GM21529 (cell line): Measurements from ENCODE around the gene COL4A1.

Experiments used
- ATAC-seq: cut with Tn5 transposase; IDR thresholded peaks from one replicate; pipeline ENCODE4 v1.9.1; 2021; ENCODE audit not compliant: unreplicated experiment

Gene COL4A1

DNA sequence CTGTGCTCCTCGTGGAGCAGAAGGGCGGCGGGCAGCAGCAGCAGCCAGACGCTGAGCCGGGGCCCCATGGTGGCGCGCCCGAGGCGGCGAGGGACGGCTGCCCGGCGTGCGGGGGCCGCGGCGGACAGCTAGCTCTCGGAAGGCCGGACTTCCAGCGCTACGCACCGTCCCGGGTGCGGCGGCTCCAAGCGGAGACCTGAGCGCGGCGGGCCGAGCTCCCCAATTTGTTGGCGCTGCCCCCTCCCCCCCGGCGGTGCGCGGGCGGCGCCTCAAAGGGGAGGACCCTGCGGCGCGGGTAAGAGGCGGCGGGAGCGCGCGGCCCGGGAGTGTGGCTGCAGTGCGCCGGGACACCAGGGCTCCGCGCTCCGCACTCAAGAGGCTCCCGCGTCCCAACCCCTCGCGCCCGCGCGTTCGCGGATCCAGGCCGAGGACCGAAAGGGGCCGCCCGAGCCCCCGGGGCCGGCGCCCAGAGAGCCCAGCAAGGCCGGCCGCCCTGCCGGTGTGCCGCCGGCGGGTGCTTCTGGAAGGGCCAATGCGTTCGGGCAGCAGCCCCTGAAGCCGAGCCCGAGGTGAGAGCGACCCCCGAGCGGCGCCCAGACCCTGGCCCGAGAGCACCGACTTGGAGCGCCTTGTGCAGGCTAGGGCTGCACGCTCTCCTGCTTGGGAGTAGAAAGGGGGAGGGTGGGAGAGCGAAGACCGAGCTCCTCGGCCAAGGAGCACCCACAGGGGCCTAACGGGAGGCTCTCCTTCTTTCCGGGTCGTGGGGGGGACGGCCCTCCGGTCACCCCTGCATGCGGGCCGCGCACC lies at the start of gene COL4A1, which contains the start of gene COL4A2:
TSS of gene COL4A1 (minus strand) at position 198 of the 807 bp plus-strand sequence. CDS start at position 68, 130 bp downstream.
TSS of gene COL4A2 (plus strand) at position 325 of the 807 bp plus-strand sequence. CDS start 620 bp downstream, outside the sequence.
- no peak for ATAC-seq

DNA sequence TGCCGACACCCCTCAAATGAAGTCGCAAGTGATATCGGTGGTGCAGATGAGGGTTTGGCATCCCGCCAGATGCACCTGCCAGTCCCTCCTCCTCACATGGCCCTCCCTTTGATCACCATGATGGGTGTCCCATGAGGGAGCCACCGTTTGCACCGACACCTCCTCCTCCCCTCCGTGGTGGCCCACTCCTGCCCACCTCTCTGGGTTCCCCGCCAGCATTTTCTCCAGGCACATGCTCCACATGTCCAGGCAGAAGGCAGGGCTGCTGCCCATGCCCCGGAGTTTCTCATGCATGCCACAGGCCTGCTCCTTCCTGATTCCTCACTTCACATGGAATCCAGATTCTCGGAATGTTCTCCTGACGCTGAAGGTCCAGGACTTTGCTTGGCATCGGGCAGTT lies 49.4 kb upstream of the COL4A1 start:
- ATAC-seq, result no peak

DNA sequence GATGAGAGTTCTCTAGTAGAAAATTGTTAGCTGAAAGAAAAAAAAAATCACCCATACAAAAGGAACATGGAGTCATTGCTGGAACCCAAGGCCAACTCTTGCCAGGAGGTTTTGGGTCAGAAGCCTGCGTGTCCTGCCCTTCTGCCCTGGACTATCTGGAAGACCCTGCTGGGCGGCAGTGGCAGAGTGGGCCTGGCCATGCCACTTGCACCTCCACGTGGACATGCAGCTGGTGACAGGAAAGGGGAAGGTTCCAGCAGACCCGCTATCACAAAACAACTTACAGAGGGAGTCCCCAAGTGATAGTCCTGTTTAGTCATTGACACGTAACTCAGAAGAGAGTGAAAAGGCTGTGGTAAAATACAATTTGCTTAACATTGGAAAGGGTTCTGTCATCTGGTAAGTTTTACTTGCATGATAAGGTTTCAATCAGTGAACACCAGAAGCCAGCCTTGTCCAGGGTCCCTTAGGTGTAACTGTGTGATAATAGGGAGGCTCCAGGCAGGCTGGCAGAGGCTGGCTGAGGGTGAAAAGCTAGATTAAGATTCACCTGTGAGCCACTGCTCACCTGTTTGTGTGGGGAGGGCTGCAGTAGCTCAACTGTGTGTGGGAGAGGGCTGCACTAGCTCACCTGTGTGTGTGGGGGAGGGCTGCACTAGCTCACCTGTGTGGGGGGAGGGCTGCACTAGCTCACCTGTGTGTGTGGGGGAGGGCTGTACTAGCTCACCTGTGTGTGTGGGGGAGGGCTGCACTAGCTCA lies 47.9 kb upstream of the COL4A1 start:
- no peak for ATAC-seq

DNA sequence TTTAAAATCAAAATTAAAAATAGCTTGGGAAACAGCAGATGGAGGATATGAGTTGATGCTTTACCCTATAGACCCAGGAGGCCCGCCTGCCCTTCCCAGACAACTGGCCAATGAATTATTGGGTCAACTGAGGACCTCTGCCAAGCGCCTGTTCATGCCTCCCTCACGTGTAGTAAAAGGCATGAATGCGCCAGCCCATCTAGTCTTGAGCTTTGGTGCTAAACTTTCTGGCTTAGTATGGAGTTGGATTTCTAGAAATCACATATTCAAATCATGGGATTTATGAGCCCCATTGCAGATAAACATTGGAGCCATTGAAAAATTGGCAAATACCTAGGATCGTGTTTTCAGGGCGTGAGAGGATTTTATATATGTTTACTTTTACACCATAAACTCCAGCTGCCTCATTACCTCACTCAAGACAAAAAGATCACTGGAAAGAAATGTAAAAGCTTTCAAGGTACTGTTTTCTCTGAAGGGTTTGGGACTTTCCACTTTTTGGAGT lies 47.2 kb upstream of the COL4A1 start:
- ATAC-seq, result no peak

DNA sequence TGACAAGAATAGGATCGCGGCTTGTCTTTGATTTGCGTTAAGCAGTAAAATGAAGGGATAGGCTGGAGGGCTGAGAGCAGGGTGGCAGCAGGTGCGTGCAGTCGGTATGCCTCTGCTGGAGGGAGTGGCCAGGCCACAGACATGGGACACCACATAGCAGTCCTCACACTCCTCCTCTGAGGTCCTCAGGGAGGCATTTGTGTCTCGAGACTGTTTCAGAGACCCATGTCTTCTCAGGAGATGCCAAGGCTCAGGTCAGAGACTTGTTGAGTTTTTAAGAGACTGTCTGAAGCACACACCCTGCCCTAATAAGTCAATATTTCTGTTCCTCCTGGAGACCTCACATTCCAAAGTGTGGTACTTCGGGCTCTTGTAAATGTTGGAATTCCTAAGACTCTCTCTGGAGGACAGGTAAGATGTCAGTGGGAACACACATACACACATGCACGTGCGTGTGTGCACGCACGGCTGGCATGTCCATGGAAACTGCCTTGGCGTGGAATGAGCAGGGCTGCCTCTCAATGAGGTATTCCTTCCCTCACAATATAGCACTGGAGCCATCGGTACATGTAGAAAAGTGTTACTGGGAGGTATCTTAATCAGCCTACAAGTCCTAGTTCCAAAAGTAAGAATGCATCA lies 46.5 kb upstream of the COL4A1 start:
- no peak for ATAC-seq

DNA sequence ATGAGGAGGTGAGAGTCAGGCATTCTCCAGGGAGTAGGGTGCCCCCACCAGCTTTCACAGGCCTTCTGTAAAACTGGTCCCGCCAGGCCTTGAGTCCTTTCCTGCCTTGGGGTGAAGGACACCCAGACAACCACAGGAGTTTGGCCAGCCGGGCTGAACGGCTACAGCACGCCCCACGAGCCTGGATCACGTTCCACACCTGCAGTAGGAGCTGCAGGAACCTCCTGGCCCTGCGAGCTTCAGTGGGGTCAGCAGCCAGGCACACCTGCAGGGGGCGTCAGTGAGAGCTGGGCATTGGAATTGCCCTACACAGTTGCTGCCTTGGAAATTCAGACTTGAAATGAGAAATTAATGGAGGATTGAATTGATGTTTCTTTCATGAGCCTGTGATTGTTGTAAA lies 45.8 kb upstream of the COL4A1 start:
- ATAC-seq, result no peak

DNA sequence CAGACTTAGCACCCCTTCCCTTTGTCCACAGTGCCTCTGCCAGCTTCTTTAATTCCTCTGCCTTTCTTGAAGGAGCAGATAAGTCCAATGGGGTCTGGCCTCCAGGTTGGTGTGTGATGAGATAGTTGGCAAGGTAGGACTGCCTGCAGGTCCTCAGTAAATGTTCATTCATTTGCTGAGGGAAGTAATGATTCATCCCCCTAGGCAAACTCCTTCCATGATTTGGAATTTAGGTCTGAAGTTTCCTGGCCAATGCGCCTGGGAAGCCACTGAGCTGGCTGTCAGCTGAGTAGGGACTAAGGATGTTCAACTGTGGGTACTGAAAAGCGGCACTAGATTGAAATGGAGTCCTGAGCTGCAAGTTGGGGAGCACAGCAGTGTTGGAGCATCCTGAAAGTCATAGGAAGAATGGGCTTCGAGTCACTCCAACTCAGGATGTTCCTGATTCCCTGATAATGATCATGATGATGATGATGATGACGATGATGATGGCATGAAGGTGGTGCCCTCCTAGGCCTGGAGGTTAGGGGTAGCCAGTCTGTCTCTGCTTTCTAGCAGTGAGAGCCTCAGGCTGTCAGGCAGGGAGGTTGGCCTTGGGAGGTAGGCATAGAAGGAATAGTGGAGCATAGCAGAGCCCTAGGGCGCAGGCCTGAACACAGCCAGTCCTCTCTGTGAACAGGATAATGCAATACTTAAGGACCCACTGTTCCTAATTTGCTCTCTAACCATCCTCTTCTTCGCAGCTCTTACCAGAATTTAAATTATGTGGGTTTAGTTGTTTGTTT lies 44.9 kb upstream of the COL4A1 start:
- no peak for ATAC-seq

DNA sequence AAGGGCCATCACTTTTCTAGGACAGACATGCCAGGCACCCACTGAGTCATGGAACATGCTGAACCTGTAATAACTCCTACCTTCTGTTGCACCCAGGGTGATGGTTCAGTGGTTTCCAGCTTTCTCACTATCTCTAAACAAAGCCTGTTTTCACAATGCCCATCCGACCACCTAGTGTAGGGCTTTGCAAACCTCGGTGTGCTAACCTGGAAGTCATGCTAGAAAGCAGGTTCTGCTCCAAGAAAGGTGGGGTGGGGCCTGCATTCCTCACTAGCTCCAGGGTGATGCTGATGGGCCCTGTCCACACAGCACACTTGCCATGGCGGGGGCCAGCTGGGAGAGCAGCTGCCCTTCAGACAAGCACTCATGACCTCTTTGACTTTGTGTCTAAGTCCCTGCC lies 43.6 kb upstream of the COL4A1 start:
- ATAC-seq, result no peak

DNA sequence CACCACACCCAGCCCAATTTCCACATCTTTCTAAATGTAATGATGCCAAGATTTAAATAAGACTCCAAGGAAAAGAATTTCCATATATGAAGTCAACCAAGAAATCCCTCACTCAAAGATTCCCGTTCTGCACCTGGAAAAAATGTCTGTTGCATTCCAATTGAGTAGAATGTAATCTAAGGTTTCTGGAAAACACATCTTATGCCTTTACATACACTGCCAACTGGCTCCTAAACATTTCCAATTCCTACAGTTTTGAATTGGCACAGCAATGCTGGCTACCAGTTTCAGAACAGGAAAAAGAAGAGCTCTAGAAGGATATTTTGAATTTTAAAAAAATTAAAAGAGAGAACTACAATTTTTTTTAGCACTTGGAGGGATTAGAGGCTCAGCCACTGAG lies 43.1 kb upstream of the COL4A1 start:
- no peak for ATAC-seq

DNA sequence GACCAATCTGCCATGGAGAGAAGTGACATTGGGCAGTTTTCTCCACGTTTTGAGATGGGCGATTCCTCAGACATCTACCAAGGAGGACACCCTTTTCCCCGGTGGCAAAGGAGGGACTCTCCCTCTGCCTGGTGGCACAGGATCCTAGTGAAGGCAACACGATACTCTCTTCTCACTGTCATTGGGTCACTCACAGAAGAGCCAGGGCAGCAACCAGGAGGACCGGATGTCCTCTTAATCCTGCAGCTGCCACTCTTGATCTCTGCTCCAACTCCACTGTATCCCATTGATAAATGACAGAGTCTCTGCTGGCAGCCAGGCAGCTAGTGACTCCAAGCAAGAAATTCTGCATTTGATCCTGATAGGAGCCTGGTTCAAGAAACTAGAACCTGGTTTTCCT lies 42.3 kb upstream of the COL4A1 start:
- ATAC-seq, result no peak

DNA sequence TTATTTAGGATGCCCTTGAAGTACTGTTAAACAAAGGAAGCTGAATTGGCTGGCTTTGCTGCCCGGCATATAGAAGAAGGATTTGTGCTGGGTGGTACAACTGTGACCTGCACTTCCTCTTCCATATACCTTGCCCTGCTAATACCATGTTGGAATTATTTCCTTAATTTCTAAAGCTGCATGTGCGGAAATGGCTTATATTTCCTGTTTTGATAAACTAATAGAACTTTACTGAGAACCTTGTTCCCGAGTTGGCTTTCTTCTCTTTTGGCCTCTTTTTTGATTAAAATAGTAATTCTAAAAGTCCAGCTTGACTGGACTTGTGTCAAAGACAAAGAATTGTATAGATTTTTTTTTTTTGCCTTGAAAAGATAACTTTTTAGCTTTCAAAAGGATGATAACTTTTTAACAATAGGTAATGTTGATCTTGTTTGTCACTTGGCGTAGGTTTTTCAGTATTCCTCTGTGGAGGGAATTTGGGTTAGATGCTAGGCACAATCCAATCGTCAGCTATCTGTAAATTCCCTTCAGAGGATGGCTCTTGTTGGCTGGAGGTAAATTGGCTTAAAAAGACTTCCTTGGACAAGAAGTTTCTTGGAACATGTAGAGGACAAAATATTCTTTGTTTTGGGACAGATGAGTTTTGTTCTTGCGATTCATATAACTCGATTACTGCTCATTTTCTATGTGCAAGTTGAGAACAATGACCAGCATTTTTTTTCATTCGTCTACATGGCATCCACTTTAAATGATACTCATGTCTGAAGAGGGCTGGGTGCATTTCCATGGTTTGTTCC lies 41.5 kb upstream of the COL4A1 start:
- no peak for ATAC-seq

DNA sequence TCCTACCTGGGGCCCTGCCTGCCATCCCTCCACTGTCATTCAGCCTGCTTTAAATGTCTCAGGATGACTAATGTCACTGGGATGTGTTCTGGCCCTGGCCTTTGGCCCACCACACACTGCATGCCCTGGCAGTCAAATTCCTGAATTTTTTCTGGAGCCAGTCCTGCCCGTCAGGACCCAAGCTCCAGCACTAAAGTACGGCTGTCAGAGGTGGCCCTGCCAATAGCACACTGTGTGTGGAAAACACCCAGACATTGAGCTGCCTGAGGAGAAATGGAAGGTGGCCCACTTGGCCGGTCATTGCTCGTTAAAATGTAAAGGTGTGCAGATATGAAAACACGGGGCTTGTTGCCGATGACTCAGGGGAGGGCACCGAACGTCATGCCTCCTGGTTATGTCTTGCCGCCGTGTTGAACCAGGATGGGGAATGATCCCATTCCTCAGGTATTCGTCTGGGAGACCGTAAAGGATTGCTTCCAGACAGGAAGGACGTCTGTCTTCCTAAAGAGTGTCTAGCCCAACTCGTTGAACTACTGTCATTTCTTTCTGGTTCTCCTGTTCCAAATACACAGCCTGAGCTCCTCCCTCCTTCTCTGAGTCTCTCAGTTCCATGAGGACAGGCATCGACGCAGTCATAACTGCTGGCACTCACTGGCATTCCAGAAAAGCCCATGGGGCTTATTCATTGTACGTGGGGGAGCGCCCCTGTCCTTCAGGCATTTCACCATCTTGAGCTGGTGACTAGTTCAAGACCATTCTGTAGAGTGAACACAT lies 40.8 kb upstream of the COL4A1 start:
- no peak for ATAC-seq

DNA sequence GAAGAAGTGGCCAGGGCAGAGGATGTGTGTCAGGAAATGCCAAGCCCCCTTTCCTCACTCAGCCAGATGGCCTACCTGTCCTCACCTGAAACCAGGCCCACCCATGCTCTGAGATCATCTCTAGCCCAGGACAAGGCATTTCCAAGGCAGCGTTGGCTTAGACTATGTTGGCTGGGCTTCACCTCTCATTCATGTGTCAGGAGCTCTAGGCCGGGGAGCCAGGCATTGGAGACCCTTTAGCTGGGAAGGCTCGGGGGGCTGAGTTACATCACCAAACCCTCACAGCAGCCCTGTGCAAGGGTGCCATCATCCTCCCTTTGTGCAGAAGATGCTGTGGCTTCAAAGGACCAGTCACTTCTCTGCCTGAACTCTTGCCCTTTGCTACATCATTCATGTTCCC lies 40.1 kb upstream of the COL4A1 start:
- no peak for ATAC-seq

DNA sequence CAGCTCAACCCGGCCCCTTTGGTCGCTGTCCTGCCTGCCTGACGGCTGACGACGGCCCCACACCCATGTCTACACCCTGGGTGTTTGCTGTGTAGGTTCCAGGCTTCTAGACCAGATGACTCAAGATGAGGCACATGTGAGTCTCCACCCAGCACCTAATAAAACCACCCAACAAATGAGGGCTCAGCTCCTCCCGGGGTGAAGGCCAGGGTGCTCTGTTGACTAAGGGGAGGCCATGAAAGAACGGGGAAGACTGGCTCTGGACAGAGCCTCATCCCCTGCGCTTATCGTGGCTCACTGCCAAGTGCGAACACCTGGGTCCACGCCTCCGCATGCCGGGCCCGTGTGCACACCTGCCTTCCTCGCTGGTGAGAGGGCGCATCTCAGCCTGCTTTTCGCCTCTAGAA lies 39.7 kb upstream of the COL4A1 start:
- ATAC-seq, result no peak

DNA sequence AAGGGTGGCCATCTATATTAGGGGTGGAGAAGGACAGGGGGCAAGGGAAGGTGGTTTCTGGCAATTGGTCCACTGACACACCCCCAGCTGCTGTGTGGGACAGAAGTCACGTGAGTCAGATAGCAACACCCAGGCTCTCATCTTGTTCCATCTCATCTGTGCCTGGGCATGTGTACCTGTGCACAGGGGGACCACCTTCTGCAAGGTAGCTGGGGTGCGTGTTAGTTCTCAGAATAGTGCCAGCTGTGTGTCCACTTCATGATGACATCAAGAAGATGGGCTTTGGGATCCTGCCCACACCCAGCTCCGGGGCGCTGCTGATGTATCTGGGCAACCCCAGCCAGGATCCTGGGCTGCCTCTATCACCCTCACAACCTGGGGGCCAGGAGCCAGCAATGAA lies 38.7 kb upstream of the COL4A1 start:
- ATAC-seq, result no peak

DNA sequence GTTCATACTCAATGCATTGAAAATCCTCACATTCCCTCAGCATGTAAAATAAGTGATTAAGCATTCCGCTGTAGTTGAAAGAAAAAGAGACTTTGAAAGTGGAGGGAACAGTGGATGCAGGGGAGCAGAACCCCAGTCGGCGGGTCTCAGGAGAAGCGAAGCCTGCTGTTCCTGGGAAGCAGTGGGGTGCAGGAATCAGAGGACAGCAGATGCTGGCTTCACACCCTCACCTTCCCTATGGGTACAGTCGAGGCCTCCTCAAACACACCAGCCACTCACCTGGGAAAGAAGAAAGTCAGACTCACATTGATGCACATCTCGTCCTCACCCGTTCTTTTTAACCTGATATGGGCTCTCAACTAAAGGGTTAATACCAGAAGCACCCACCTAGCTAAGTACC lies 38.3 kb upstream of the COL4A1 start:
- no peak for ATAC-seq

DNA sequence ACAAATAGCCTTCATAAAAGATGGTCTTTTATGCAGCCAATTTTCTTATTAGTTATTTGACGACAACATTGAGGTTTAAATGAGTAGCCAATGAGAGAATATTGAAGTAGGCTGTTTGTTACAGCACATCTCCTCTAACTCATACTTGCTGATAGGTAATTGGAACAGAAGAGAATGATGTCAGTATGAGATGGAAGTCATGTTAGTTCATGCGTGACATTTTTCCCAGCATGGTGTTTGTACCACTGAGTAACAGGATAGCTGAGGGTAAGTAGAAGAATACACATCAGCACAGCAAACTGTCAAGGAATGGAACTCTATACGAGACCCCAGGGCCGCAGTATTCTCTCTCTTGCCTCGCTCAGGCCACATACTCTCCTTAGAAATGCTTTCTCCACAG lies 37.4 kb upstream of the COL4A1 start:
- no peak for ATAC-seq

DNA sequence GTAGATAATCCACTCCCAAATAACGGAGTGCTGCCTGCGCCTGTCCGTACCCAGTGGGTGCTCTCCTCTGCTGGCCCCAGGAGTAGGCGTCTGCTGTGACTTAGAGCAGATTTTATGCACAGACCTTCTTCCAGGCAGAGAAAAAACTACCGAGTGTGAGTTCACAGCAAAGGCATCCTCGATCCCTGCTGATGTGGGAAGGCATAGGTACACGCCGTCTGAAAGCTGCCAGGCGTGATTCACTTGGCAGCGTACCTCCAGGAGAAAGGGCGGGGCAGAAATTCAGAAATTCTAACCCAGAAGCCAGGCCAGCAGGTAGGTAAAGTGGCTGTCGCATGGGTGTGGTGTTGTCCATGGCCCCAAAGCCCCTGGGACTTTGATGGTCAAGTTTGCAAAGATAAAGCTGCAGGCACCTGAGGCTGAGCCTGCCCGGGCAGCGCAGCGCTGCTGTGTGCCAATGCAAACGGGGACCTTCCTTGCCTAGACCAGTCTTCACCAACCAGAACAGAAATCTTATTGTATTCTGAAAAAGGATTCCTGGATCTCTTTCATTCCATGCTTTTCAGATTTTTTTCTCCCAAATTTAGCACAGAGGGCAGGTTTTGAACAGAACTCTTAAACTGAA lies 36.4 kb upstream of the COL4A1 start:
- no peak for ATAC-seq

DNA sequence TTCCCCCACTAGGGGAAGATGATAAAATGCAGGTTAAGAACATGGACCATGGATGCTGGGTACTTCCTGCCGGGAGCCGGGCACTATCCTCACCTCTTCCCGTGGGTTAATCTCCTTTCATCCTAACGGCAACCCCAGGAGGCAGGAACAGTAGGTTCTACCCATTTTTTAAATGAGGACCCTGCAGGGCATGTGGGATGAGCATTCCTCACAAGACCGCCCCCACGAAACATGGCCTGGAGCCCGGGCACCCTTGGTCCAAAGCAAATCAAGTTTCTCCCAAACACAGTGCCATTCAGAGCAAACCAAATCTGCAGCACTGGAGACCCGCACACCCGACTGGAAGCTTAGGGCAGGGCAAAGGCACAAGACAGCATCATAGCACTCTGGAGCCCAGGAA lies 35.5 kb upstream of the COL4A1 start:
- ATAC-seq, result no peak
